OCI-LY7 (cell line): ENCODE data around the gene GADD45GIP1. TPM values are rescaled to one million over a fixed set of nuclear protein-coding genes. Genes with fewer than 3 reads are reported as not detected.

Experiments used
- Bru-seq: library from RNA; stranded (reverse); fragments of 400-500 nt; gene quantifications from one replicate; lab custom pipeline; 2021; lab: Mats Ljungman, UMichigan
- BruChase-seq, 2 experiments: library from RNA; stranded (reverse); fragments of 400-500 nt; gene quantifications; one replicate each; lab custom pipeline; 2021; lab: Mats Ljungman, UMichigan
- BruUV-seq: library from RNA; stranded (reverse); fragments of 400-500 nt; replicated peaks from 2 replicates; lab custom pipeline; 2021; lab: Mats Ljungman, UMichigan
- CTCF ChIA-PET: fragments of 300-600 bp; sonication (Branson Sonifier 250); formaldehyde crosslinking; loops from one replicate; lab custom pipeline; 2022; ENCODE audit warnings: antibody characterized with exemption; ENCODE audit not compliant: unreplicated experiment; lab: Charles Lee
- POLR2A ChIA-PET: fragments of 300-600 bp; sonication (Branson Sonifier 250); formaldehyde crosslinking; loops from one replicate; lab custom pipeline; 2022; ENCODE audit warnings: antibody characterized with exemption; lab: Charles Lee
- DNase-seq: peaks from one replicate; pipeline ENCODE4 v3.0.0-alpha.2; 2015; ENCODE audit warnings: low spot score
- H2AFZ ChIP-seq: fragments of 200-600 bp; sonication (generic), shearing (Covaris generic); 2 replicates; pipeline ENCODE4 v1.6.1; 2014; ENCODE audit warnings: mild to moderate bottlenecking, antibody characterized with exemption, low read length, moderate library complexity
- H3K27ac ChIP-seq: fragments of 200-600 bp; sonication (generic); 2 replicates; pipeline ENCODE4 v1.5.1; 2014; ENCODE audit warnings: mixed run types, low read depth, mild to moderate bottlenecking, moderate library complexity, low read length, inconsistent platforms; ENCODE audit not compliant: poor library complexity, severe bottlenecking
- H3K36me3 ChIP-seq: fragments of 200-600 bp; sonication (generic); 2 replicates; pipeline ENCODE4 v1.6.1; 2014; ENCODE audit warnings: mild to moderate bottlenecking, antibody characterized with exemption, low read length, moderate library complexity, mixed read lengths; ENCODE audit not compliant: insufficient read depth
- H3K4me1 ChIP-seq: fragments of 200-600 bp; sonication (generic); 2 replicates; pipeline ENCODE4 v1.5.1; 2014; ENCODE audit warnings: mild to moderate bottlenecking, low read length; ENCODE audit not compliant: insufficient read depth, poor library complexity, severe bottlenecking
- H3K4me2 ChIP-seq: fragments of 200-600 bp; sonication (generic); 2 replicates; pipeline ENCODE4 v1.6.1; 2014; ENCODE audit warnings: mild to moderate bottlenecking, low read length
- H3K4me3 ChIP-seq: fragments of 200-600 bp; sonication (generic); 2 replicates; pipeline ENCODE4 v1.5.1; 2014; ENCODE audit warnings: mild to moderate bottlenecking, low read depth, low read length; ENCODE audit not compliant: poor library complexity, severe bottlenecking
- H3K79me2 ChIP-seq: fragments of 200-600 bp; sonication (generic); 2 replicates; pipeline ENCODE4 v1.6.1; 2016; ENCODE audit warnings: low read depth, mild to moderate bottlenecking, low read length, moderate library complexity, mixed read lengths; ENCODE audit not compliant: insufficient read depth
- H3K9me2 ChIP-seq: fragments of 200-600 bp; sonication (generic); 2 replicates; pipeline ENCODE4 v1.6.1; 2016; ENCODE audit warnings: mild to moderate bottlenecking, low read length, mixed read lengths; ENCODE audit not compliant: insufficient read depth
- H3K9me3 ChIP-seq: fragments of 200-600 bp; sonication (generic); 2 replicates; pipeline ENCODE4 v1.6.1; 2014; ENCODE audit warnings: mild to moderate bottlenecking, mixed run types, low read length, mixed read lengths
- H4K20me1 ChIP-seq: fragments of 200-600 bp; sonication (generic); 2 replicates; pipeline ENCODE4 v1.6.1; 2014; ENCODE audit warnings: mild to moderate bottlenecking, antibody characterized with exemption, low read length, moderate library complexity, mixed read lengths; ENCODE audit not compliant: insufficient read depth
- CTCF ChIP-seq: fragments of 200-600 bp; sonication (generic); conservative IDR thresholded peaks from 2 replicates; pipeline ENCODE4 v1.5.1; 2014; ENCODE audit warnings: mild to moderate bottlenecking, antibody characterized with exemption, low read length, moderate library complexity, mixed read lengths
- EZH2phosphoT487 ChIP-seq: fragments of 200-600 bp; sonication (generic); IDR thresholded peaks from 2 replicates; pipeline ENCODE4 v1.6.1; 2018; ENCODE audit warnings: low read depth, borderline replicate concordance, mild to moderate bottlenecking, mixed run types, antibody characterized with exemption, low read length, moderate library complexity, mixed read lengths
- intact Hi-C: fragments of 100-400 bp; cut with micrococcal nuclease; formaldehyde crosslinking; loops from one replicate; pipeline ENCODE4 v1.10.0; 2022; ENCODE audit not compliant: unreplicated experiment
- long read RNA-seq: library from polyadenylated mRNA; stranded (forward); transcript quantifications from one replicate; pipeline ENCODE4 v2.0.0, GENCODE V29; 2022
- total RNA-seq, 2 experiments: library from RNA; depleted of rRNA in 1 of 2; stranded (reverse); fragments of >200 nt in 1 of 2; shearing (Covaris generic) in 1 of 2; gene quantifications; 2 replicates each; pipeline ENCODE4 v1.2.3, GENCODE V29; 2014 to 2022

GADD45GIP1 gene
- total RNA-seq (2014; rRNA removed; shearing (Covaris generic)) (29.5 and 43.0 TPM in 2 replicates), total RNA-seq (2022) (24.7 and 32.4 TPM in 2 replicates), Bru-seq, nascent RNA (percentile 79 among the genes with signal in this experiment), BruChase-seq, experiment 1, labeled RNA remaining after a 6-hour chase (percentile 74 among the genes with signal in this experiment), BruChase-seq, experiment 2, labeled RNA remaining after a 2-hour chase (percentile 79 among the genes with signal in this experiment)
- long read RNA-seq, transcript GADD45GIP1-201 (2 exons, 1,782 nt): major isoform, 138 of 319 reads
- long read RNA-seq, partial matches to known transcripts: 0 of 319 reads
- long read RNA-seq, other reads (novel, unspliced or antisense): 181 of 319 reads

GRCh38 chr19:12956446-12957388, at the start of gene GADD45GIP1:
GADD45GIP1 (minus strand) TSS chr19:12957223; CDS start chr19:12957212, 11 bp downstream.
- TF ChIP-seq EZH2phosphoT487: no peak
- TF ChIP-seq CTCF: no peak
- Histone ChIP-seq H3K36me3 (peaks cover 36% of the 10 kb centered on the region), H4K20me1 (no peaks in the 10 kb centered on the region), H3K9me2 (no peaks in the 10 kb centered on the region), H2AFZ (peak within 1 kb of the TSS; percentile 79), H3K9me3 (no peaks in the 10 kb centered on the region), H3K4me2 (peak within 1 kb of the TSS; percentile 56), H3K79me2 (peaks cover 35% of the 10 kb centered on the region; the same call in 1 of the 2 replicates), H3K4me3 (peak within 1 kb of the TSS; percentile 78), H3K4me1 (peaks cover 38% of the 10 kb centered on the region), H3K27ac (peak within 1 kb of the TSS; percentile 84)
- peak; percentile 86 for DNase-seq
- CTCF ChIA-PET: no interaction called here
- intact Hi-C loops: loop anchor here (5.0 kb wide), 1 partner anchor 64 kb away; the partner anchor contains the start of gene GCDH
- POLR2A ChIA-PET: interaction anchor here (0.9 kb wide), 1 partner anchor 10 kb away, joined by 4 read pairs; no protein-coding TSS in a partner anchor
- BruUV-seq: no TSS peak

- H4K20me1 ChIP-seq: no peaks in the 10 kb centered on the region; the same call in 1 of the 2 replicates
- no peaks in the 10 kb centered on the region for H3K79me2 ChIP-seq
- intact Hi-C loops: no loop called here
- no peaks in the 10 kb centered on the region for H3K9me2 ChIP-seq
- DNase-seq: no peak
- H3K9me3 ChIP-seq: no peaks in the 10 kb centered on the region
- TF ChIP-seq EZH2phosphoT487: no peak
- TF ChIP-seq CTCF: no peak
- no peak overlapping the region for H2AFZ ChIP-seq
- ChIA-PET POLR2A (interaction anchor here (0.6 kb wide), 1 partner anchor 17 kb away, joined by 3 read pairs; no protein-coding TSS in a partner anchor), CTCF (no interaction called here)
- H3K4me2 ChIP-seq: no peak overlapping the region
- no peaks in the 10 kb centered on the region for H3K36me3 ChIP-seq
- BruUV-seq: no TSS peak
- H3K4me1 ChIP-seq: no peaks in the 10 kb centered on the region
- no peak overlapping the region for H3K4me3 ChIP-seq
- no peak overlapping the region for H3K27ac ChIP-seq
Observed at GRCh38 chr19:13005861-13006370, 48.9 kb upstream of the GADD45GIP1 start.
